Common myeloid progenitor, CD34-positive (primary cell): ENCODE measurements around the gene S100A12.

Source experiments
- CTCF ChIA-PET: fragments of 350-600 bp; sonication (Branson Sonifier 250); formaldehyde crosslinking; loops from one replicate; lab custom pipeline; 2021; ENCODE audit warnings: antibody characterized with exemption; lab: Charles Lee
- POLR2A ChIA-PET: fragments of 350-600 bp; sonication (Branson Sonifier 250); formaldehyde crosslinking; loops from one replicate; lab custom pipeline; 2021; ENCODE audit warnings: antibody characterized with exemption; lab: Charles Lee
- DNase-seq, 3 donors: peaks; one replicate each; pipeline versions ENCODE4 v3.0.0 to v3.0.0-alpha.2; 2013
- H3K27ac ChIP-seq, 2 experiments: 1 replicate in 1 of 2; 2 replicates in 1 of 2; pipeline ENCODE4 v1.7.0; 2013; ENCODE audit warnings: inconsistent platforms in 2 of 2, low read length in 2 of 2, mild to moderate bottlenecking in 2 of 2, low read depth in 1 of 2, moderate library complexity in 1 of 2; ENCODE audit not compliant: severe bottlenecking in 2 of 2, insufficient read depth in 1 of 2, poor library complexity in 1 of 2
- H3K27me3 ChIP-seq, 5 experiments: replicated peaks in 2 of 5; 1 replicate in 3 of 5; 2 replicates in 2 of 5; pipeline versions ENCODE4 v1.6.1 to v1.7.0; 2013; ENCODE audit warnings: low read length in 4 of 5, mild to moderate bottlenecking in 2 of 5, moderate library complexity in 2 of 5, inconsistent platforms in 1 of 5; ENCODE audit not compliant: insufficient read depth in 5 of 5, control insufficient read depth in 4 of 5
- H3K36me3 ChIP-seq, 4 experiments: 1 replicate in 2 of 4; 2 replicates in 2 of 4; pipeline versions ENCODE4 v1.6.1 to v1.7.0; 2013; ENCODE audit warnings: low read length in 3 of 4, control low read depth in 1 of 4, mild to moderate bottlenecking in 1 of 4; ENCODE audit not compliant: control insufficient read depth in 4 of 4, insufficient read depth in 4 of 4
- H3K4me1 ChIP-seq, 4 experiments: 1 replicate in 3 of 4; 2 replicates in 1 of 4; pipeline versions ENCODE4 v1.6.1 to v1.7.1; 2013; ENCODE audit warnings: low read length in 3 of 4, mild to moderate bottlenecking in 3 of 4, control low read depth in 1 of 4, inconsistent platforms in 1 of 4, moderate library complexity in 1 of 4; ENCODE audit not compliant: control insufficient read depth in 4 of 4, insufficient read depth in 4 of 4; ENCODE audit errors: control extremely low read depth in 1 of 4
- H3K4me3 ChIP-seq, 7 experiments: 1 replicate in 4 of 7; 2 replicates in 3 of 7; pipeline versions ENCODE4 v1.5.1 to v1.7.0; 2013; ENCODE audit warnings: mild to moderate bottlenecking in 7 of 7, low read length in 6 of 7, moderate library complexity in 6 of 7, inconsistent platforms in 2 of 7, low read depth in 2 of 7, control low read depth in 1 of 7; ENCODE audit not compliant: insufficient read depth in 4 of 7, control insufficient read depth in 1 of 7; ENCODE audit errors: extremely low read depth in 1 of 7
- H3K9me3 ChIP-seq, 5 experiments: 1 replicate in 4 of 5; 2 replicates in 1 of 5; pipeline versions ENCODE4 v1.6.1 to v1.7.1; 2013; ENCODE audit warnings: low read length in 4 of 5, mild to moderate bottlenecking in 2 of 5, inconsistent platforms in 1 of 5, low read depth in 1 of 5, moderate library complexity in 1 of 5; ENCODE audit not compliant: control insufficient read depth in 4 of 5, insufficient read depth in 2 of 5; ENCODE audit errors: control extremely low read depth in 1 of 5
- WGBS: methylation state at CpG from one replicate; pipeline ENCODE4 v1.1.5; 2013; ENCODE audit not compliant: insufficient coverage; 5-methylcytosine and 5-hydroxymethylcytosine counted together

S100A12 gene

DNA sequence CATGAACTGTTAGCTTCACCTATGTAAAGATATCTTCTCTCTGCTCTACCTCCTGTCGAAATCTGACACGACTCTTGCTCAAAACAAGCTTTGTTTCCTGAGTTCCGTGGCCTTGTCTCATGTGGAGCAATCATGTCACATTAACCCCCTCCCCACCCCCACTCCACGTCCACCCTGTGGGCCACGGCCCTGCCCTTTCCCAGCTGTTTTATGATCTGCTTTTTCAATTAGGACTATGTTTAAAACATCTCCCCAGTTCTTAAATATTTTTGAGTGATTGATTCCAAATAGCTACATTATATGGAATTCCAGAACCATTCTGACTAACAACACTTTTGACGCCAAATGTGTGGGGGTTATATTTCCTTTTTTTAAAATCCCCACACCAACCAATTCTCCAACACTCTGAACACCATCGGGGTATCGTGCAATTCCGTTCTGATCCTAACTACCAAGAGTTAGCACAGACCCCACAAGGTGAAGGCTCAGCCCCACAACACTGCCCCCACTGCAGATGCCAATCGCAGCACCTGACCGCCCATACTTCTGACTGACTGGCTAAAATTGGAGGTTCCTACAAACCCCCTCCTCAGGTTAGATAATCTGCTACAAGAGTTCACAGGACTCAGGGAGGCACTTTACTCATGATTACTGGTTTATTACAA is 28.1 kb upstream of the S100A12 start:
- ChIA-PET CTCF (interaction anchor here (1.1 to 7.8 kb wide), 6 partner anchors 10 to 55 kb away, joined by 3 to 97 read pairs (median 4); partner anchors contain the start of genes PGLYRP4, S100A12, S100A8 and S100A9), POLR2A (no interaction called here)
- H3K27ac ChIP-seq, result no peak overlapping the region
- no peak overlapping the region for H3K4me3 ChIP-seq
- peaks cover 0 to 3% (median 2%) of the 10 kb centered on the region in 5 experiments for H3K27me3 ChIP-seq
- no peaks in the 10 kb centered on the region for H3K9me3 ChIP-seq
- H3K4me1 ChIP-seq, result no peaks in the 10 kb centered on the region
- H3K36me3 ChIP-seq, result no peaks in the 10 kb centered on the region
- WGBS, result 96% methylated on average over 6 of the region's 11 CpGs
- no peak for DNase-seq

DNA sequence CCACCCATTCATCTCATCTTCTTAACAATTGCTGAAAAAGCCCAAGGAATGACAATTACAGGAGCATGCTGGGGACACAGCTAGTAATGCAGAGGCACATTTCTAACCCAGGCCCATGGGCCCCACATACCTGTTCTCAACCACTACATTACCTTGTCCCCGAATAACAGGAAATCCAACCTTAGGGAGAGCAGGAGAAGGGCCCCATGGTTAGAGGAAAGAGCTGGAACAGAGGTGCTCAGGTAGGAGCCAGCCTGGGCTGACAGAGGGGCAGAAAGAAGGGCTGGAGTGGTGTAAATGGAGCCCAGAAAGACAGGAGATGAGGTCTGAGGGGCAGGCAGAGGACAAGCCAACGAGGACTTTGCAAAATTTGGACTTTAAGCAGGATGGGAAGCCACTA is 26.8 kb upstream of the S100A12 start:
- Histone ChIP-seq H3K9me3 (no peaks in the 10 kb centered on the region), H3K4me3 (no peak overlapping the region), H3K27me3 (peaks cover 0 to 3% (median 0%) of the 10 kb centered on the region in 5 experiments), H3K27ac (no peak overlapping the region), H3K36me3 (no peaks in the 10 kb centered on the region), H3K4me1 (peaks cover 0 to 3% (median 0%) of the 10 kb centered on the region in 4 experiments)
- ChIA-PET POLR2A (no interaction called here), CTCF (interaction anchor here (0.8 to 7.8 kb wide), 3 partner anchors 9 to 48 kb away, joined by 3 to 97 read pairs (median 3); partner anchors contain the start of gene S100A9)
- no peak for DNase-seq
- 80% methylated on average over 1 of the region's 2 CpGs for WGBS

DNA sequence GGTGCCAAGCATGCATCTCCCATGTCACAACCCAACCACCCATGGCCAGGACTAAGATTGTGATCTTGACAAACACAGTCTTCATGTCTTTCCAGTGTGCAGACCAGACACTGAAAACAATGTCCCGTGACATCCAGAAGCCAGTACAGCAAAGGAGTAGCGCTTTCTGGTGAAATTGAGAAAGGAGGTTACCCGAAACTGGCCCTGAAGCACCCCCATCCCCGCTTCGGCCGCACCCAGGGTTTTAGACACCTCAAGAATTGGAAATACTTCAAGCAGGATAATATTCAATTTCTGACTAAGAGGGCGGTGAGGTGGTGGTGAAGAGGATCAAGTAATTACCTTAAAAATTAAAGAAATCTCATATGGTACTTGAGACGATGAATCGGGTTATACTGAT is 26.0 kb upstream of the S100A12 start:
- ChIA-PET CTCF (interaction anchor here (0.8 to 7.8 kb wide), 2 partner anchors 28 to 47 kb away, joined by 3 to 97 read pairs; partner anchors contain the start of gene S100A9), POLR2A (no interaction called here)
- no peaks in the 10 kb centered on the region for H3K36me3 ChIP-seq
- H3K27ac ChIP-seq, result no peak overlapping the region
- 95% methylated on average over 3 of the region's 9 CpGs for WGBS
- no peak overlapping the region for H3K4me3 ChIP-seq
- no peaks in the 10 kb centered on the region for H3K9me3 ChIP-seq
- H3K27me3 ChIP-seq, result peaks cover 0 to 3% (median 0%) of the 10 kb centered on the region in 5 experiments
- no peak for DNase-seq
- H3K4me1 ChIP-seq, result peaks cover 0 to 3% (median 0%) of the 10 kb centered on the region in 4 experiments

DNA sequence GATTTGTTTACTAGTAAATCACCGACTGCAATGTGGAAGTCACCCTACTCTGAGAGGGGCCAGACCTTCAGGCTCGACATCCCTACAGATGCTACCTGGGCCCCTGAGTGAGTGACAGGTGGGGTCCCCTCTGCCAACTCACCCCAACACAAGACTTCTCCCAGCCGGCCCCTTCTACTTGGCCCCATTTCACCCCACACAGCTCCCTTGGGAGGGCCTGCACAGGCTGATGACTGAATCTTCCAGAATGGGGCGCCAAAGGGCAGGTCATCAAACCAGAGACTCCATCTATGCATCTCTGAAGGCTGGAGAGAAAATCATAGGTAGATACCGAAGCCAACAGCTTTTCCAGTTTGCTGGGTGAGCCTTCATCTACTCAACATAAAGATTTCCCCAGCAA is 24.8 kb upstream of the S100A12 start:
- CTCF ChIA-PET, result interaction anchor here (1.4 to 2.7 kb wide), 2 partner anchors 28 to 46 kb away, joined by 3 to 20 read pairs; no protein-coding TSS in a partner anchor
- H3K4me3 ChIP-seq, result no peak overlapping the region
- H3K9me3 ChIP-seq, result no peaks in the 10 kb centered on the region
- H3K4me1 ChIP-seq, result peaks cover 0 to 3% (median 0%) of the 10 kb centered on the region in 4 experiments
- POLR2A ChIA-PET, result no interaction called here
- no peak overlapping the region for H3K27ac ChIP-seq
- 100% methylated on average over 2 of the region's 5 CpGs for WGBS
- no peak for DNase-seq
- peaks cover 0 to 3% (median 0%) of the 10 kb centered on the region in 5 experiments for H3K27me3 ChIP-seq
- no peaks in the 10 kb centered on the region for H3K36me3 ChIP-seq

DNA sequence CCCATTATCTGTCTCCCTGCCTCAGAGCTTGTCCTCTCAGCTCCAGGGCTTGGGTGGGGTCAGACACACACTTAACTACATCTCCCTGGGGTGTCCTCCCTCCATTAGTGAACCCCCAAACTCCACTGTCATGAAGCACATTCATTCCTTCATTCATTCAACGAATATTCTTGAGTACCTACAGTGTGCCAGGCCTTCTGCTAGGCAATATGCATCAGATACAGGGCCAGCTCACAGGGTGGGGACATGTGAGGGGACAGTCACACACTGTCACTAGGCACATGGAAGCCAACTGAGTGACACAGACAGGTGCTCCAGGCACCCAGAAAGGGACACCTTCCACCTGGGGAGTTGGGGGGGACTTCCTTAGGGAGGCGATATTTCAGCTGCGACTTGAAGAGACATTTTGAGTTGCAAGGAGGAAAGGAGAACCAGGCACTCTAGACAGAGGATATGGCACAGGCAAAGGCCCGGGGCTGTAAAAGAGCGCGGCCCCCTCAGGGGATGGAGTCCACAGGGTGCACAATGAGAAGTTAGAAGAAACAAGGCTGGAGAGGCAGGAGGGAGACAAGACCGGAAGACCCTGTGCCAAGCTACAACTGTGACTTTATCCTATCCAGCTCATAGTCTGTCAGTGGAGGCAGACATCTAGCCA is 24.1 kb upstream of the S100A12 start:
- no peak overlapping the region for H3K27ac ChIP-seq
- no peaks in the 10 kb centered on the region for H3K36me3 ChIP-seq
- H3K4me1 ChIP-seq, result peaks cover 0 to 3% (median 0%) of the 10 kb centered on the region in 4 experiments
- CTCF ChIA-PET, result interaction anchor here (1.4 to 2.7 kb wide), 2 partner anchors 29 to 45 kb away, joined by 3 to 20 read pairs; no protein-coding TSS in a partner anchor
- H3K4me3 ChIP-seq, result no peak overlapping the region
- WGBS, result 98% methylated on average over 6 of the region's 7 CpGs
- POLR2A ChIA-PET, result no interaction called here
- H3K27me3 ChIP-seq, result peaks cover 0 to 3% (median 0%) of the 10 kb centered on the region in 5 experiments
- DNase-seq, result no peak
- no peaks in the 10 kb centered on the region for H3K9me3 ChIP-seq

DNA sequence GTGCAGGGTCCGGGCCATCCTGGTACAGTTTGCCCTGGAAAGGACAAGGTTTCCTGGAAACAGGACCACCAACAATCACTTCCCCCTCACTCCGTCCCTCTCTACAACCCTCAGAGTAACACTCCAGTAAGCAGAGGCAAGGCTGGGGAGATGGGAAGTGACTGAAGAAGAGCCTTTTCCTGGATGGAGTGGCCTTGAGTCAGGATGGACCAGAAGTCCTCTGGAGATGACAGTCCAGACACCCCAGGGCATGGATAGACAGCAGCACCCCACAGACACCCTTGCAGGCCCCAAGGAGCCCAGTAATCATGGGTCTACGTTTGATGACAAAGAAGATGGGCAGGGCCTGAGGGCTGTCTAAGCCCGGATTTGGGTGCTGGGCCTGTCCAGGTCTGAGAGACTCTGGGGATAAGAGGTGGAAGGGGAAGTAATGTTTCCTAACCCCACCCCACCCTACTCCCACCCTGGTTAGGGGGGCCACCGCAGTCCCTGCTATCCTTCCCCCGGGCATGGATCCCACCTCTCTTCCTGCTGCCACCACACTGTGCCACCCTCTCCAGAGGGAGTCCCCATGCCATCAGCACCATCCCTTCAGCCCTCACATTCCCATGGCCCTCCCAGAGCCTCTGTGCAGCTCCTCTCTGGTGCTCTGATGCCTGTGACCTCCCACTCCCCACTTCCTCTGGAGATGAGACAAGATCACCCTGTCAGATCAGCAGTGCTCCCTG is 22.7 kb upstream of the S100A12 start:
- no peak overlapping the region for H3K27ac ChIP-seq
- CTCF ChIA-PET, result interaction anchor here (2.1 to 2.7 kb wide), 2 partner anchors 42 to 44 kb away, joined by 4 to 20 read pairs; no protein-coding TSS in a partner anchor
- peaks cover 0 to 3% (median 0%) of the 10 kb centered on the region in 4 experiments for H3K4me1 ChIP-seq
- WGBS, result 90% methylated on average over 3 of the region's 6 CpGs
- no peak overlapping the region for H3K4me3 ChIP-seq
- no peaks in the 10 kb centered on the region for H3K9me3 ChIP-seq
- POLR2A ChIA-PET, result interaction anchor here (0.7 kb wide), 1 partner anchor 36 kb away, joined by 3 read pairs; no protein-coding TSS in a partner anchor
- peaks cover 0 to 3% (median 0%) of the 10 kb centered on the region in 5 experiments for H3K27me3 ChIP-seq
- H3K36me3 ChIP-seq, result no peaks in the 10 kb centered on the region
- DNase-seq, result no peak
